Loucy (cell line): Measurements from ENCODE around the gene EFR3B.

Source experiments
- CTCF ChIP-seq: fragments of 200-600 bp; sonication (generic); conservative IDR thresholded peaks from 2 replicates; pipeline ENCODE4 v1.5.1; 2014; ENCODE audit warnings: mild to moderate bottlenecking, antibody characterized with exemption, low read length
- EZH2phosphoT487 ChIP-seq: fragments of 200-600 bp; IDR thresholded peaks from 2 replicates; pipeline ENCODE4 v1.6.1; 2018; ENCODE audit warnings: antibody characterized with exemption, mild to moderate bottlenecking, moderate library complexity, borderline replicate concordance

DNA sequence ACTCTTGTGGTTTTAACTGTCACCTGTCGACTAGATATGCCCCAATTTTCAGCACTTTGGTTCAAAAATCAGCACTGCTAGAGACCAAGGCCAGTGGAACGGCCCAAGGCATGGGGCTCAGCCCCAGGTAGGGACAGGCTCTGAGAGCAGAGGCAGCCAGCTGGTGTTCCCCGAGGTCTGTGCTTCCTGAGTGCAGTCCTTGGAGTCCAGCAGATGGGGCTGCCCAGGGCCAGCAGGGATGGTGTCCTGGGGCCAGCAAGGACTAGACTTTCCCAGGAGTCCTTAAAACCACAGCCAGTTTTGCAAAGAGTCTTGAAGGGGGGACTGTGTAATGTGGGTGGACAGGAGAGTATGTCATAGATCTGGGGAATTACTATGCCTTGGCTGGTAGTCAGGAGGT lies 70.2 kb downstream of the EFR3B start:
- TF ChIP-seq CTCF = no peak
- no peak for TF ChIP-seq EZH2phosphoT487
